Stimulated activated CD4-positive, alpha-beta T cell treated with anti-CD3 and anti-CD28 coated beads, Interleukin-4, amount 100 ng/mL, for 48 hours (primary cell): Measurements from ENCODE around the gene NDUFB10.
"Not testable (repeated sequence)": the region's sequence is repeated elsewhere in the genome, so short reads cannot be mapped to it uniquely, and the experiment has no call there.

Experiments
- DNase-seq, 2 donors: peaks; one replicate each; pipeline ENCODE4 v3.0.0-alpha.2; 2020; ENCODE audit warnings: low read depth in 2 of 2

Gene NDUFB10

GRCh38 chr16:1924095-1924494 lies 35.2 kb upstream of the NDUFB10 start:
- no peak for DNase-seq

- DNase-seq = no peak
These were observed 33.1 kb upstream of the NDUFB10 start for GRCh38 chr16:1926271-1926670.

- no peak for DNase-seq
These were observed 30.2 kb upstream of the NDUFB10 start for GRCh38 chr16:1929105-1929504.

- DNase-seq = peak; percentile 88 to 96
These were observed 29.6 kb upstream of the NDUFB10 start for GRCh38 chr16:1929578-1930337.

GRCh38 chr16:1930338-1930720 lies 29.0 kb upstream of the NDUFB10 start:
- DNase-seq = no peak

GRCh38 chr16:1932050-1933028 lies 27.0 kb upstream of the NDUFB10 start:
- no peak for DNase-seq

DNA sequence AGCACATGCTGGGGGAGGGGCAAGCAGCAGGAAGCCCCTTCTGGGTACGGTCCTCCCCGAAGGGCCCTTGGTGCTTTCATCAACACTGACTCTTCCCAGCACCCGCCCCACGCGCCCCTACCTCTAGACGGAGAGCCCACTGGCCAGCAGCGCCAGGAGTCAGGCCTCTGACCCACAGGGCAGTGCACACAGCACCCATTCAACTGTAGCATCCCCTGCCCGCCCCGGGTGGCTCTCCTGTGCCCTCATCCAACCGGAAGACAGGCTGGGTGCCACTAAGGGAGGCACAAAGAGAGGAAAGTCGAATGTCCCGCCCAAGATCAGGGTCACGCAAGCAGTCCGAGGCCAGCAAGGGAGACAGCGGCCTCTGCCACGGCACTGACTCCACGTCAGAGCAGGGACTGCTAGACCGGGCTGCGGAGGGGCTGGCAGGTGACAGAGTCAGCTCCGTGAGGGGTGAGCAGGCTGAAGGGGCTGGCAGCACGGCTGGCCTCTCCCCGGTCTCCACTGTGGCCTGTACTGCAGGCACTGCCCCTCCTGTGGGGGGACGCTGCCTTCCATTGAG lies 26.2 kb upstream of the NDUFB10 start:
- no peak for DNase-seq

DNA sequence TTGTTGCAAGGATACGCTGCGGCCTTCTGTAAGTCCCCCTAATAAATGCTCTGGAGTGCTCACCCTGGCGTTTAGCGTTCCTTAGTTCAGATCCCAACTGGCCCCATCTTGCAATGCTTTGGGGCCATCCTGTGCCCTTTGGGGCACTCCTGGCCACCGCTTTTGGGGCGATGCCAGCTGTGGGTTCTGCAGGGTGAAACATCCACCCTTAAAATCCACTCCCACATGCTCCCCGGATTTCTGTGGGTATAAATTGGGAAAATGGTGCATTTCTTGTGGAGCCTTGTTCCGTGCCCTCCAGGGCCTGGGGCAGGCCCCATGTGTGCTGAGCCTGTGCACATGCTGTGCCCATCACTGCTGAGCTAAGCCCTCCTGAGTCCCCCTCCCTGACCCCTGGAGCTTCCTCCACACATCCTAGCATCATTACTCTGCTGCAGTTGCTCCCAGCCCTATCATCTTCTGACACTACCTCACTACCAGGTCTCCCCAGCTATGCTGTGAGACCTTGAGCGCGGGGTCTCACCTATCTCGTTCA lies 22.3 kb upstream of the NDUFB10 start:
- DNase-seq = no peak

GRCh38 chr16:1938316-1938715 lies 21.0 kb upstream of the NDUFB10 start:
- no peak for DNase-seq

DNA sequence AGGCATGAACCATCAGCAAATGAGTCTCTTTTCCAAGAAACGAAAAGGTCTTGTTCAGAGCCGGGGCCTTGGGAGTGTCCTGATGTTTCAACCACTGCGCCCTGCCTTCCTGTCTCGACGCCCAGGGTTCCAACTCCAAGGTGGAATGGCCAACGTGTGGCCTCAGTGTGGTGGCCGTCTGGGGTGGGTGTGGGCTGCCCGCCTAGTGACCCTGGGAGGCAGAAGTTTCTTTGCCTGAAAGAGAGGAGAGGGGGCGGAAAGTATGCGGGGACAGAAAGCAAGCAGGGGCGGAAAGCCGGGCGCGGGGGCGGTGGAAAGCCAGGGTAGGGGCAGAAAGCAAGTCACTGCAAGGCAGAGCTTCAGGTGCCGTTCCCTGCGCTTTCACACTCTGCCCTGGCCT lies 20.4 kb upstream of the NDUFB10 start:
- DNase-seq = no peak

DNA sequence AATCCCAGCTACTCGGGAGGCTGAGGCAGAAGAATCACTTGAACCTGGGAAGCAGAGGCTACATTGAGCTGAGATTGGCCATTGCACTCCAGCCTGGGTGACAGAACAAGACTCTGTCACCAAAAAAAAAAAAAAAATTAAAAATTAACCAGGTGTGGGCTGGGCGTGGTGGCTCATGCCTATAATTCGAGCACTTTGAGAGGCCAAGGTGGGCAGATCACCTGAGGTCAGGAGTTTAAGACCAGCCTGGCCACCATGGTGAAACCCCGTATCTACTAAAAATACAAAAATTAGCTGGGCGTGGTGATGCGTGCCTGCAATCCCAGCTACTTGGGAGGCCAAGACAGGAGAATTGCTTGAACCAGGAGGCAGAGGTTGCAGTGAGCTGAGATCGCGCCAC lies 19.5 kb upstream of the NDUFB10 start:
- not testable (repeated sequence) for DNase-seq

DNA sequence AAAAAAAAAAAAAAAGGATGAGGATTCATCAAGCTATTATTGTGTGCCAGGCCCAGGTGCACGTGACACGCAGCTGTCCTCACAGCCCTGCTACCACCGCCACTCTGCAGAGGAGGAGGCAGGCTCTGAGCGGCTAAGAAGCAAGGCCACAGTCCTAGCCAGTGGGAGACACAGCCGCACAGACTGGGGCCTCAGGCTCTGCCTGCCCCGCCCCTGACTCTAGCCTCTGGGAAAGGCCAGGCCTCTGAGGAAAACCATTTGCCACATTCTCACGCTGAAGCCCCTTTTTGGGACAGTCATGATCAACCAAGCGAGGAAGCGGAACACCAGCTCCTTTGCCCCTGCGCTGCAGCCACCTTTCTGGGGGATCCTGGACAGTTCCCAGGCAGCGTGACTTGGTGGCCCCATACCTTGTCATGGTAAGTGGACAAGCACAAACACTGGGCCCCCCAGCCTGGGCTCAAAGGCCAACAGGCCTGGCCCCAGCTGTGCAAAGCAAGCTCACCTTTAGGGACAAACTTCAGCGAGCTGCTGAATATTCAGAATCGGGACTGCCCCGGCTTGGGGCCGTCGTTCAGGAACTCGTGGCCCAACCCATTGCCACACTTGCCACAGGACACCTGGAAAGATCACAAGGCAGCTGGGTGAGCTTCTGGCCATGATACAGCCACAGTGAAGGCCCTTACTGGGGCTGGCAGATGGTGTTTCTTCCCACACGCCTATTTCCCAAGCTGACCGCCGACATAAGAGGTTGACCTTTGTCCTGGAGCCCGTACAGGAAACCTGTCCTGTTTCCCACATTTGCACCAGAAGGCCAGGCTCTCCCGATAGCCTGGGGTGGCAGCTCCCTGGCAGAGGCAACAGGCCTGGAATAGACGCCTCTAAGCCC lies 18.8 kb upstream of the NDUFB10 start:
- no peak for DNase-seq

- DNase-seq = no peak
These were observed 17.9 kb upstream of the NDUFB10 start for GRCh38 chr16:1941162-1942046.

DNA sequence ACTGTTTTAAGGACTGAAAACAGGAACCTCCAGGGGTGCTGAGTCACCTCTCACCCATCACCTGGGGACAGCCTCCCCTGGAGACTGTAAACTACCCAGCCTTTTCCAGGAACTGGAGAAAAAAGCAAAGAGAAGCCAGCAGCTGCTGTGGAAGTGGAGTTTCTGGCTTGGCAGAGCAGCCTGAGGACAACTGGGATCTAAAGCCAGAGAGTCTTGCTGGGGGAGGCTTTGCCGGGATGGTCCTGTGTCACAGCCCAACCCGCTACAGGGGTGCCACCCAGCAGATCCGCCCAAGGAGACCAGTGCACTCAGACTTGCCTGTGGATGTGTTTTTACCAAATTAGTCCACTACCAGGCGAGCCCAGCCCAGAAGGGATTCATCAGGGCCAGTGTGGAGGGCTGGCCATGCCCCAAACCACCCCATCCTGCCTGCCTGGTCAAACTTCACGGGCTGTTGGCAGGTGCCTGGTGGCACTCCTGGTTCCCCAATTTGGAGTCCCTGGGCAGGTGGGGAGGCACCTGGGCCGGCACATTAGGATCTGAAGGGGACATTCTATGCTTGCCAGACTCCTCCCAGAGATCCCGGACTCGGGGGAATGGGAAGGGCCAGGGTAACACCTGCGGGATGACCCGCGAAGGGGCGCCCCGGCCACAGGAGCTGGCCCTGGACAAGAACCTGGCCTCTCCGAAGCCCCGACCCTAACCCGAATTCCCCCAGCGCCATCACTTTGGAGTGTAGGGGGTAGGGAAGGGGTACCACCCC lies 17.1 kb upstream of the NDUFB10 start:
- DNase-seq = no peak

DNA sequence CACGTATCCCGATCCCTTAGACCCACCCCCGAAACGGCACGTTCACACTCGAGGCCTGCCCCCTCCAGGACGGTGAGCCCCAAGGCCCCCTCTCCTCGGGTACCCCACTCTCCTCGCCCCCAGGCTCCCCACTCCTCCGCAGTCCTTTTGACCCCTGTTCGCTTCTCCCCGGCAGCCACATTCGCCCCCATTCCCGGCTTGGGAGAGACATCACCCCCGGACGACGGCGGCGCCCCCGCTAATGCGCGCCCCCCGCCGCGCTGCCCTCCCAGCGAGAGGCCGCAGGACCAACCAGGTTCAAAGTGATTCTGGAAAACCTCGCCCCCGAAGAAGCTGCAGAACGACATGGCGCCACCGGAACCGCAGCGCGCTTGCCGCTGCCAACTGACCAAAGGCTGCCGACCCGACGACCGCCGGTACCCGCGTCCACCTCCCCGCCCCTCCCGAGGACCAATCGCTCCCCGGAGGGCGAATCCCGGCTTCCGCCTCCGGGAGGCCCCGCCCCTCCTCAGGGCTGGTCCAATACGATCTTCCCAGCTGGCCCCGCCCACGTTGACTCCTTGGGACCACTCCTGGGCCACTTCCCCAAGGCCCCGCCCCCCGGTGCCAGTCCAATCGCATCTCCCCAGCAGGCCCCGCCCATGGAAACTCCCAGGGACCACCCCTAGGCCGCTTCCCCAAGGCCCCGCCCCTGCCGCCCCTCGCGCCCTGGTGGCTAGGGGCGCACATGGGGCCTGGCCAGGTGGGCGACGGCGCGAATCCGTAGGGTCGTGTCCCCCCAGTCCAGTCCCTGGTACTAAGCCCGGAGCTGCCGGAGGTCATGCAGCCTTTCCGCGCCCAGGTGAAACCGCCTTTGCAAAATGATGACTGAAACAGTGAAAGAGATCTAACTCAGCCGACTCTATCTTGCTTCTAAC lies 16.3 kb upstream of the NDUFB10 start, which contains the start of gene MSRB1:
Gene MSRB1 (minus strand): TSS at position 390 of the 917 bp plus-strand sequence. CDS start 43 bp downstream, at position 347.
- peak; percentile 99 to 100 for DNase-seq

- no peak for DNase-seq
These were observed 14.6 kb upstream of the NDUFB10 start for GRCh38 chr16:1944612-1945199.

DNA sequence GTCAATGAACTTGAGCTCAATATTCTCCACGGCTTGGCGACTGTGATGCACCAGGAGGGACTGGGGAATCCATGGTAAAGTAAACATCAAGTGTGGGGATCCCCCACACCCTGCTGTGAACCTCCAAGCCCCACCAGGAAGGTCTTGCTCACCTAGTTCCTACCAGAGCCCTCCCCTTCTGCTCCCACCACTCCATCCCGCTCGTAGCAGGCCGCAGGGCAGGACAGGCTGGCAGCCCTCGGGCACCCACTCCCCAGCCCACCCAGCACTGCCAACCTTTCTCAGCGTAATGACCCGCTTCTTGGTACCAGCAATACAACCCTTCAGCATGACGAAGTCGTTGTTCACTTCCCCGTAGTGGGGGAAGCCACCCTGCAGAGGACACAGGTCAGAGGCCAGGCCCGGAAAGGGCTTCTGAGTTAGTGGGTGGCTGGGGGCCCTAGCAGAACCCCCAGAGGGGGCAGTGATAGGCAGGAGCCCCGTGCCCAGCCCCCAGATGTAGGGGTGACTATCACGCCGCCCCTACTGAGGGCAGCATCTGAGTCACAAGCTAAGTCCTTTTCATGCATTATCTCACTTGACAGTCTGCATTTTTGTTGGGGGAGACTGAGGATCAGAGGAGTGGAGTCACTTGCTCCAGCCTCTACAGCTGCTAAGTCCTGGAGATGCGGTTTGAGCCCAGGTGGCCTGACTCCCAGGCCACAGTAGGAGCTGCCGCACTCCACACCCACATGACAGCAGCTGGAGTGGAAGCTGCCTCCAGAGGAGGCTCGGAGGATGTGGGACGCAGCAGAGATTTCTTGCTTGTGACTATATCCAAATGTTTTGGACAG lies 13.6 kb upstream of the NDUFB10 start:
- DNase-seq = no peak
